ENCODE data around the gene PDE4D. TPM values are rescaled to one million over a fixed set of nuclear protein-coding genes. Genes with fewer than 3 reads are reported as not detected.

PDE4D gene
- total RNA-seq, 4 donors from 2014 or later = 14.7 to 36.3 (median 24.7) TPM

GRCh38 chr5:59207401-59207800 lies 686.1 kb downstream of the PDE4D start:
- intact Hi-C loops (cut with DNase I) = no loop called here
- no peak for TF ChIP-seq POLR2A (IDR thresholded peaks at IDR 0.05)
- TF ChIP-seq, protein P1, sequence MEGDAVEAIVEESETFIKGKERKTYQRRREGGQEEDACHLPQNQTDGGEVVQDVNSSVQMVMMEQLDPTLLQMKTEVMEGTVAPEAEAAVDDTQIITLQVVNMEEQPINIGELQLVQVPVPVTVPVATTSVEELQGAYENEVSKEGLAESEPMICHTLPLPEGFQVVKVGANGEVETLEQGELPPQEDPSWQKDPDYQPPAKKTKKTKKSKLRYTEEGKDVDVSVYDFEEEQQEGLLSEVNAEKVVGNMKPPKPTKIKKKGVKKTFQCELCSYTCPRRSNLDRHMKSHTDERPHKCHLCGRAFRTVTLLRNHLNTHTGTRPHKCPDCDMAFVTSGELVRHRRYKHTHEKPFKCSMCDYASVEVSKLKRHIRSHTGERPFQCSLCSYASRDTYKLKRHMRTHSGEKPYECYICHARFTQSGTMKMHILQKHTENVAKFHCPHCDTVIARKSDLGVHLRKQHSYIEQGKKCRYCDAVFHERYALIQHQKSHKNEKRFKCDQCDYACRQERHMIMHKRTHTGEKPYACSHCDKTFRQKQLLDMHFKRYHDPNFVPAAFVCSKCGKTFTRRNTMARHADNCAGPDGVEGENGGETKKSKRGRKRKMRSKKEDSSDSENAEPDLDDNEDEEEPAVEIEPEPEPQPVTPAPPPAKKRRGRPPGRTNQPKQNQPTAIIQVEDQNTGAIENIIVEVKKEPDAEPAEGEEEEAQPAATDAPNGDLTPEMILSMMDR (IDR thresholded peaks at IDR 0.05) = no peak
- Histone ChIP-seq H3K4me3 (replicated peaks in 1 of 3) (no peak overlapping the region), H3K9me3 (no peaks in the 10 kb centered on the region), H3K4me1 (no peaks in the 10 kb centered on the region), H3K27me3 (no peaks in the 10 kb centered on the region), H3K27ac (no peak overlapping the region), H3K36me3 (no peaks in the 10 kb centered on the region)
- DNase-seq = no peak
- WGBS, 2 donors = 45 to 46% methylated on average over 1 of the region's 1 CpG

DNA sequence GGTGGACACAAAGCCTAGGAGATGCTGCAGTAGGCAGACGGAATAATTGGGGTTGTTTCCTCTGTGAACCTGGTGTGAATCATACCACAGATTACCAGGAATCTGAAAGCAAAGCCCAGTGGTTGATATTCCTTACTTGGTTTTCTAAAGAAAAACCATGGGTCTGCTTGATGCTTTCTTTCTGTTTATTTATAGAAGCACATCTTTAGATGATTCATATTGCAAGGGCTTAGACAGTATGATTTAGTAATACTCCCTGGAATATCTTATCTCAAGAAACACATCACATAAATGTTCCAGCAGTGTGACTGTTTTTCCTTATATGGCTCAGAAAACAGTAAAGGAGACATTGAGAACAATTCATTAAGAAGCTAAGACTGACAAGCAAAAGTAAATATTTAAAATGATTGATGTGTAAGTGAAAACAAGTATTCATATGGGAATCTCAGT lies 687.4 kb downstream of the PDE4D start:
- H3K27me3 ChIP-seq = no peaks in the 10 kb centered on the region
- H3K4me1 ChIP-seq = no peaks in the 10 kb centered on the region
- no peaks in the 10 kb centered on the region for H3K9me3 ChIP-seq
- H3K36me3 ChIP-seq = no peaks in the 10 kb centered on the region
- no peak for DNase-seq
- no peak overlapping the region for H3K4me3 ChIP-seq (replicated peaks in 1 of 3)
- 74 to 88% methylated on average over 1 of the region's 1 CpG for WGBS, 2 donors
- no peak overlapping the region for H3K27ac ChIP-seq
- intact Hi-C loops (cut with DNase I) = no loop called here
- TF ChIP-seq, protein P1 (IDR thresholded peaks at IDR 0.05) = no peak
- no peak for TF ChIP-seq POLR2A (IDR thresholded peaks at IDR 0.05)

- Histone ChIP-seq H3K9me3 (no peaks in the 10 kb centered on the region), H3K4me1 (no peaks in the 10 kb centered on the region), H3K27ac (no peak overlapping the region), H3K36me3 (no peaks in the 10 kb centered on the region), H3K27me3 (no peaks in the 10 kb centered on the region), H3K4me3 (replicated peaks in 1 of 3) (no peak overlapping the region)
- intact Hi-C loops (cut with DNase I) = no loop called here
- 83 to 87% methylated on average over 5 of the region's 5 CpGs for WGBS, 2 donors
- TF ChIP-seq POLR2A (IDR thresholded peaks at IDR 0.05) = no peak
- TF ChIP-seq, protein P1 (IDR thresholded peaks at IDR 0.05) = no peak
- no peak for DNase-seq
Measured at GRCh38 chr5:59204114-59204897, 689.2 kb downstream of the PDE4D start.

- intact Hi-C loops (cut with DNase I) = no loop called here
- WGBS, 2 donors = 73 to 86% methylated on average over 7 of the region's 7 CpGs
- TF ChIP-seq, protein P1 (IDR thresholded peaks at IDR 0.05) = no peak
- TF ChIP-seq POLR2A (IDR thresholded peaks at IDR 0.05) = no peak
- H3K36me3 ChIP-seq = no peaks in the 10 kb centered on the region
- H3K4me3 ChIP-seq (replicated peaks in 1 of 3) = no peak overlapping the region
- H3K27me3 ChIP-seq = no peaks in the 10 kb centered on the region
- no peak overlapping the region for H3K27ac ChIP-seq
- H3K9me3 ChIP-seq = no peaks in the 10 kb centered on the region
- no peak for DNase-seq
- no peaks in the 10 kb centered on the region for H3K4me1 ChIP-seq
Measured at GRCh38 chr5:59199868-59200267, 693.7 kb downstream of the PDE4D start.

GRCh38 chr5:59198832-59199231 lies 694.7 kb downstream of the PDE4D start:
- 84 to 91% methylated on average over 1 of the region's 1 CpG for WGBS, 2 donors
- Histone ChIP-seq H3K9me3 (no peaks in the 10 kb centered on the region), H3K36me3 (no peaks in the 10 kb centered on the region), H3K27ac (no peak overlapping the region), H3K4me1 (no peaks in the 10 kb centered on the region), H3K4me3 (replicated peaks in 1 of 3) (no peak overlapping the region), H3K27me3 (no peaks in the 10 kb centered on the region)
- no peak for TF ChIP-seq POLR2A (IDR thresholded peaks at IDR 0.05)
- TF ChIP-seq, protein P1 (IDR thresholded peaks at IDR 0.05) = no peak
- intact Hi-C loops (cut with DNase I) = no loop called here
- no peak for DNase-seq
